H1 (cell line): Measurements from ENCODE around the gene TOR1AIP1. TPM values are rescaled to one million over a fixed set of nuclear protein-coding genes. Genes with fewer than 3 reads are reported as not detected.

Source experiments
- CTCF ChIA-PET: fragments of 300-600 bp; sonication (Branson Sonifier 250); formaldehyde crosslinking; loops from one replicate; lab custom pipeline; 2021; ENCODE audit not compliant: partially characterized antibody; lab: Charles Lee
- POLR2A ChIA-PET: fragments of 300-600 bp; sonication (Branson Sonifier 250); formaldehyde crosslinking; loops from one replicate; lab custom pipeline; 2021; ENCODE audit warnings: inconsistent platforms; ENCODE audit not compliant: partially characterized antibody; lab: Charles Lee
- DNase-seq, 2 experiments: peaks; one replicate each; pipeline versions ENCODE4 v3.0.0 to v3.0.0-alpha.2; 2010 to 2022; ENCODE audit warnings: low spot score in 2 of 2, low read depth in 1 of 2, mixed read lengths in 1 of 2
- FAIRE-seq: peaks from 2 replicates; lab custom pipeline; 2011; peaks lifted over from hg19 to GRCh38; lab: Jason Lieb, UNC
- H2AFZ ChIP-seq: 2 replicates; pipeline ENCODE4 v1.8.1; 2012; ENCODE audit warnings: low read length, inconsistent platforms
- H2AK5ac ChIP-seq: 2 replicates; pipeline ENCODE4 v1.6.1; 2013; ENCODE audit warnings: low read depth, low read length
- H2BK120ac ChIP-seq: replicated peaks from 2 replicates; pipeline ENCODE3; 2013; ENCODE audit warnings: low read depth, low read length, inconsistent platforms
- H2BK12ac ChIP-seq: 2 replicates; pipeline ENCODE4 v1.6.1; 2013; ENCODE audit warnings: low read depth, low read length
- H2BK15ac ChIP-seq: 2 replicates; pipeline ENCODE4 v1.6.1; 2013; ENCODE audit warnings: low read length
- H2BK20ac ChIP-seq: 2 replicates; pipeline ENCODE4 v1.6.1; 2013; ENCODE audit warnings: low read length
- H2BK5ac ChIP-seq: 2 replicates; pipeline ENCODE4 v1.6.1; 2013; ENCODE audit warnings: low read depth, low read length
- H3K14ac ChIP-seq: 2 replicates; pipeline ENCODE4 v1.6.1; 2013; ENCODE audit warnings: inconsistent platforms; ENCODE audit not compliant: insufficient read length
- H3K18ac ChIP-seq: 2 replicates; pipeline ENCODE4 v1.6.1; 2013; ENCODE audit warnings: low read length; ENCODE audit errors: extremely low read depth
- H3K23ac ChIP-seq: 2 replicates; pipeline ENCODE4 v1.6.1; 2013; ENCODE audit warnings: inconsistent platforms; ENCODE audit not compliant: insufficient read length
- H3K23me2 ChIP-seq: 2 replicates; pipeline ENCODE4 v1.6.1; 2013; ENCODE audit warnings: low read depth, low read length
- H3K27ac ChIP-seq: 2 replicates; pipeline ENCODE4 v1.6.1; 2011; ENCODE audit warnings: low read depth, low read length, inconsistent platforms
- H3K27me3 ChIP-seq, 4 experiments: replicated peaks in 1 of 4; 1 replicate in 1 of 4; 2 replicates in 3 of 4; pipeline versions ENCODE4 v1.6.1 to v1.8.1; 2011 to 2013; ENCODE audit warnings: low read length in 3 of 4, mild to moderate bottlenecking in 3 of 4, inconsistent platforms in 2 of 4, mixed read lengths in 2 of 4, moderate library complexity in 1 of 4; ENCODE audit not compliant: control insufficient read depth in 3 of 4, insufficient read depth in 3 of 4; ENCODE audit errors: extremely low read depth in 1 of 4
- H3K36me3 ChIP-seq, 4 experiments: 2 replicates each; pipeline versions ENCODE4 v1.6.1 to v1.8.1; 2011 to 2013; ENCODE audit warnings: mild to moderate bottlenecking in 4 of 4, low read length in 3 of 4, moderate library complexity in 2 of 4, control low read depth in 1 of 4, inconsistent platforms in 1 of 4; ENCODE audit not compliant: insufficient read depth in 4 of 4, control insufficient read depth in 2 of 4
- H3K4ac ChIP-seq: replicated peaks from 2 replicates; pipeline ENCODE3; 2013; ENCODE audit warnings: low read length, low read depth, mixed read lengths, inconsistent platforms; ENCODE audit not compliant: insufficient read length
- H3K4me1 ChIP-seq, 4 experiments: replicated peaks in 1 of 4; 1 replicate in 1 of 4; 2 replicates in 3 of 4; pipeline versions ENCODE4 v1.6.1 to v1.8.1; 2011 to 2013; ENCODE audit warnings: low read length in 3 of 4, inconsistent platforms in 2 of 4, mixed read lengths in 1 of 4; ENCODE audit not compliant: insufficient read depth in 4 of 4, control insufficient read depth in 3 of 4
- H3K4me2 ChIP-seq, 2 experiments: 2 replicates each; pipeline versions ENCODE4 v1.6.1 to v1.8.1; 2011 to 2013; ENCODE audit warnings: low read depth in 2 of 2, low read length in 2 of 2, control low read depth in 1 of 2, inconsistent platforms in 1 of 2, mild to moderate bottlenecking in 1 of 2; ENCODE audit not compliant: insufficient read depth in 1 of 2
- H3K4me3 ChIP-seq, 4 experiments: fragments of 200-600, 300-600 bp in 1 of 4; sonication (generic), shearing (Covaris generic), sonication (Bioruptor Twin) in 1 of 4; 2 replicates each; pipeline versions ENCODE4 v1.5.1 to v1.8.1; 2011 to 2016; ENCODE audit warnings: low read length in 4 of 4, low read depth in 3 of 4, control low read depth in 2 of 4, inconsistent platforms in 2 of 4, mild to moderate bottlenecking in 2 of 4, mixed read lengths in 1 of 4, moderate library complexity in 1 of 4; ENCODE audit not compliant: insufficient read depth in 2 of 4; ENCODE audit errors: extremely low read depth in 1 of 4
- H3K56ac ChIP-seq: replicated peaks from 2 replicates; pipeline ENCODE3; 2013; ENCODE audit warnings: low read depth, mild to moderate bottlenecking, mixed read lengths, low read length, inconsistent platforms; ENCODE audit not compliant: insufficient read length
- H3K79me1 ChIP-seq: 2 replicates; pipeline ENCODE4 v1.6.1; 2013; ENCODE audit warnings: low read depth, low read length, control low read depth
- H3K79me2 ChIP-seq, 2 experiments: 2 replicates each; pipeline versions ENCODE4 v1.6.1 to v1.8.1; 2012 to 2013; ENCODE audit warnings: low read length in 2 of 2, mild to moderate bottlenecking in 2 of 2, inconsistent platforms in 1 of 2; ENCODE audit not compliant: insufficient read depth in 2 of 2, control insufficient read depth in 1 of 2
- H3K9ac ChIP-seq, 4 experiments: replicated peaks in 1 of 4; 1 replicate in 1 of 4; 2 replicates in 3 of 4; pipeline versions ENCODE4 v1.6.1 to v1.8.1; 2011 to 2013; ENCODE audit warnings: low read depth in 3 of 4, low read length in 3 of 4, control low read depth in 2 of 4, mild to moderate bottlenecking in 2 of 4, moderate library complexity in 2 of 4, inconsistent platforms in 1 of 4; ENCODE audit errors: extremely low read depth in 1 of 4
- H3K9me3 ChIP-seq, 2 experiments: 2 replicates each; pipeline versions ENCODE4 v1.6.1 to v1.8.1; 2012 to 2013; ENCODE audit warnings: mild to moderate bottlenecking in 2 of 2, moderate library complexity in 2 of 2, control low read depth in 1 of 2, inconsistent platforms in 1 of 2, low read depth in 1 of 2, low read length in 1 of 2, mixed read lengths in 1 of 2; ENCODE audit not compliant: insufficient read depth in 2 of 2
- H4K20me1 ChIP-seq, 2 experiments: replicated peaks in 1 of 2; 2 replicates each; pipeline versions ENCODE3 to v1.8.1; 2011 to 2013; ENCODE audit warnings: inconsistent platforms in 2 of 2, low read length in 2 of 2, mild to moderate bottlenecking in 1 of 2; ENCODE audit not compliant: insufficient read depth in 2 of 2, control insufficient read depth in 1 of 2
- H4K5ac ChIP-seq: 2 replicates; pipeline ENCODE4 v1.6.1; 2013; ENCODE audit warnings: low read length, low read depth, mixed read lengths, inconsistent platforms; ENCODE audit not compliant: insufficient read length
- H4K8ac ChIP-seq: 2 replicates; pipeline ENCODE4 v1.8.0; 2013; ENCODE audit warnings: mild to moderate bottlenecking, moderate library complexity, low read length, inconsistent platforms; ENCODE audit not compliant: insufficient read depth; ENCODE audit errors: extremely low read depth
- H4K91ac ChIP-seq: replicated peaks from 2 replicates; pipeline ENCODE3; 2013; ENCODE audit warnings: low read length, mixed read lengths, inconsistent platforms; ENCODE audit not compliant: insufficient read length
- CREB1 ChIP-seq: IDR thresholded peaks from 2 replicates; pipeline ENCODE4 v1.6.1; 2012; ENCODE audit warnings: inconsistent platforms
- KDM5A ChIP-seq: fragments of 200-600 bp; IDR thresholded peaks from 2 replicates; pipeline ENCODE4 v1.7.1; 2012; ENCODE audit warnings: mild to moderate bottlenecking, low read length, inconsistent platforms, mixed read lengths
- SAP30 ChIP-seq: fragments of 300-600 bp; sonication (generic); IDR thresholded peaks from 2 replicates; pipeline ENCODE4 v1.7.1; 2012; ENCODE audit warnings: low read length, moderate library complexity, mild to moderate bottlenecking, inconsistent platforms; ENCODE audit not compliant: insufficient read depth, insufficient replicate concordance
- SIX5 ChIP-seq: IDR thresholded peaks from 2 replicates; pipeline ENCODE4 v1.6.1; 2011; ENCODE audit warnings: mild to moderate bottlenecking, low read depth, low read length
- SP1 ChIP-seq: IDR thresholded peaks from 2 replicates; pipeline ENCODE4 v1.6.1; 2011; ENCODE audit warnings: low read depth, low read length
- WGBS, 2 experiments: shearing (Covaris generic) in 1 of 2; methylation state at CpG; one replicate each; pipeline versions ENCODE4 v1.1.6 to v1.1.7; 2013 to 2015; ENCODE audit warnings: low lambda C conversion rate in 2 of 2, mixed read lengths in 2 of 2, inconsistent platforms in 1 of 2, low coverage in 1 of 2, missing lambda C conversion rate in 1 of 2; ENCODE audit not compliant: insufficient replicate concordance in 2 of 2, insufficient coverage in 1 of 2, insufficient read length in 1 of 2; ENCODE audit errors: extremely low coverage in 1 of 2, missing lambda C conversion rate in 1 of 2; 5-methylcytosine and 5-hydroxymethylcytosine counted together
- polyA plus RNA-seq, 7 experiments: library from polyadenylated mRNA; depleted of rRNA in 3 of 7; stranded (reverse) in 5 of 7; unstranded in 2 of 7; fragments of >200 nt in 5 of 7; fragments of 200-250 nt in 2 of 7; gene quantifications; 1 replicate in 5 of 7; 2 replicates in 1 of 7; 4 replicates in 1 of 7; pipeline versions ENCODE4 v1.2.1 to v1.2.3, GENCODE V29; 2011 to 2013; ENCODE audit warnings: missing spikeins in 2 of 7, mixed read lengths in 2 of 7
- total RNA-seq: library from RNA; stranded (reverse); fragmentation: NEBNext Ultra II Directional; extraction: Animal tissue kit (Norgen Biotek cat#: 25700); gene quantifications from 2 replicates; pipeline ENCODE4 v1.2.1, GENCODE V29; 2021

The TOR1AIP1 gene
- total and polyA plus RNA-seq, 2 of the 8 experiments (the other 6 are each of a cell fraction or from before 2014, with no cell fraction given), result 5.7 to 22.8 TPM

DNA sequence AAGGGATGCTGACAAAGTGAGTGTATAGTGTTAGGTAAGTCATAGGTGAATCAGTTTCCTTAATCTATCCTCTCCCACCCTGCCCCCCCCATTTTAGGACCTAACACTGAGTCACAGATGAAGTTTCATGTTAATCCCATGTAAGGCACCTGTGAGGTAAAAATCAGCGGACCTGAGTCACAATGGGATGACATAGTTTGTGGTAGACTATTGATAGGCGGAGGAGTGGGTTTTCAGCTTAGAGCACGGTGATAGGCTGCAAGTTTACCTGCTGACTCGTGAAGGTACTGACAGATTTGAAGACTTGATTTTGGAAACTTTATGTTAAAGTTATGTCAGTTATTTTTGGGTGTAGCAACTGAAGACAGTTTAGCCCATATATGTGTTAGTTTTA, 1.7 kb downstream of the TOR1AIP1 start:
- H4K91ac ChIP-seq, result no peak overlapping the region
- TF ChIP-seq SAP30, result no peak
- 0 out of 2 replicates have a peak, but pooled peaks have one; percentile 15 for TF ChIP-seq SIX5
- no peak for TF ChIP-seq KDM5A
- TF ChIP-seq SP1, result no peak
- peak; percentile 84 for TF ChIP-seq CREB1
- H3K36me3 ChIP-seq, result peaks cover 0 to 16% (median 0%) of the 10 kb centered on the region in 4 experiments; a peak in 2 of 8 replicates
- no peak overlapping the region for H2BK15ac ChIP-seq
- H3K56ac ChIP-seq, result no peak overlapping the region
- H2AK5ac ChIP-seq, result no peak overlapping the region
- no peak overlapping the region for H3K18ac ChIP-seq
- no peak overlapping the region for H3K27ac ChIP-seq
- H3K79me1 ChIP-seq, result peaks cover 2% of the 10 kb centered on the region; the same call in 1 of the 2 replicates
- DNase-seq (no peak), FAIRE-seq (peak; percentile 28)
- H4K20me1 ChIP-seq, result no peaks in the 10 kb centered on the region
- no peak overlapping the region for H3K23ac ChIP-seq
- no peak overlapping the region for H4K8ac ChIP-seq
- H2BK5ac ChIP-seq, result no peak overlapping the region
- CTCF ChIA-PET, result interaction anchor here (0.7 to 2.8 kb wide), 6 partner anchors 8 to 78 kb away, joined by 3 to 12 read pairs (median 5); partner anchors contain the start of gene CEP350
- 31% methylated on average over 4 of the region's 4 CpGs; no CpG with 5 or more reads in 1 of the 2 experiments for WGBS, 2 experiments
- no peak overlapping the region for H3K4ac ChIP-seq
- no peaks in the 10 kb centered on the region for H3K27me3 ChIP-seq
- peak overlapping the region; percentile 87 to 92 (median 90) for H3K4me3 ChIP-seq
- H3K23me2 ChIP-seq, result peaks cover 12% of the 10 kb centered on the region
- no peak overlapping the region for H4K5ac ChIP-seq
- H3K4me1 ChIP-seq, result no peaks in the 10 kb centered on the region
- no peak overlapping the region for H2AFZ ChIP-seq
- H2BK12ac ChIP-seq, result no peak overlapping the region; the same call in 1 of the 2 replicates
- no peak overlapping the region for H2BK120ac ChIP-seq
- H3K14ac ChIP-seq, result no peak overlapping the region
- H3K4me2 ChIP-seq, result peak overlapping the region; percentile 81 to 90
- H3K9me3 ChIP-seq, result no peaks in the 10 kb centered on the region
- H3K9ac ChIP-seq, result peak overlapping the region in 1 of 4 experiments; percentile 76; a peak in 2 of 7 replicates
- POLR2A ChIA-PET, result interaction anchor here (1.2 to 2.7 kb wide), 6 partner anchors 9 to 85 kb away, joined by 3 to 16 read pairs (median 7); partner anchors contain the start of gene CEP350
- no peak overlapping the region for H2BK20ac ChIP-seq
- peaks cover 0 to 7% of the 10 kb centered on the region in 2 experiments; a peak in 2 of 4 replicates for H3K79me2 ChIP-seq
